Vagina (tissue), 2 donors: ENCODE data around the gene MT1F. TPM values are rescaled to one million over a fixed set of nuclear protein-coding genes. Genes with fewer than 3 reads are reported as not detected.

Source experiments
- DNase-seq, 2 donors: peaks; one replicate each; pipeline ENCODE4 v3.0.0-alpha.2; 2017; ENCODE audit errors: extremely low spot score in 2 of 2
- H3K27ac ChIP-seq: fragments of 200-600 bp; sonication (generic); one replicate; pipeline ENCODE4 v1.5.1; 2019
- H3K27me3 ChIP-seq: fragments of 200-600 bp; sonication (generic); one replicate; pipeline ENCODE4 v1.5.1; 2019
- H3K36me3 ChIP-seq, 2 donors: fragments of 200-600 bp; sonication (generic); one replicate each; pipeline ENCODE4 v1.5.1; 2017 to 2019
- H3K4me1 ChIP-seq: fragments of 200-600 bp; sonication (generic); one replicate; pipeline ENCODE4 v1.5.1; 2019
- H3K4me3 ChIP-seq, 2 donors: fragments of 200-600 bp; sonication (generic); 1 replicate in 1 of 2; 2 replicates in 1 of 2; pipeline ENCODE4 v1.5.1; 2016 to 2019
- H3K9me3 ChIP-seq: fragments of 200-600 bp; sonication (generic); one replicate; pipeline ENCODE4 v1.5.1; 2019
- CTCF ChIP-seq, 3 experiments: fragments of 450-650 bp in 2 of 3; fragments of 200-600 bp in 1 of 3; sonication (generic) in 1 of 3; IDR thresholded peaks; one replicate each; pipeline ENCODE4 v1.5.1; 2017 to 2019; ENCODE audit warnings: antibody characterized with exemption in 3 of 3, mild to moderate bottlenecking in 2 of 3, moderate library complexity in 2 of 3
- POLR2A ChIP-seq, 2 donors: fragments of 450-650 bp; IDR thresholded peaks; one replicate each; pipeline ENCODE4 v1.6.1; 2017; ENCODE audit warnings: antibody characterized with exemption in 2 of 2, mild to moderate bottlenecking in 2 of 2, moderate library complexity in 2 of 2
- POLR2AphosphoS5 ChIP-seq, 2 donors: sonication (generic); formaldehyde crosslinking; IDR thresholded peaks; one replicate each; pipeline ENCODE4 v1.9.0; 2017; ENCODE audit warnings: antibody characterized with exemption in 2 of 2, mild to moderate bottlenecking in 2 of 2, low read depth in 1 of 2; ENCODE audit not compliant: insufficient read depth in 1 of 2
- intact Hi-C: fragments of 100-400 bp; cut with DNase I; formaldehyde crosslinking; loops from one replicate; pipeline ENCODE4 v1.15.1; 2023
- total RNA-seq: library from RNA; depleted of rRNA; stranded (reverse); fragments of >200 nt; gene quantifications from one replicate; pipeline ENCODE4 v1.2.3, GENCODE V29; 2016

The MT1F gene
- total RNA-seq, 1 donor from 2014 or later, result 16.0 TPM

GRCh38 chr16:56625943-56626654, 31.7 kb upstream of the MT1F start:
- intact Hi-C loops, result loop anchor here (2.0 to 5.0 kb wide), 2 partner anchors 15 to 56 kb away; partner anchors contain the start of gene MT1X
- Histone ChIP-seq H3K27ac (peak overlapping the region; percentile 81), H3K9me3 (no peaks in the 10 kb centered on the region), H3K4me1 (peaks cover 17% of the 10 kb centered on the region), H3K4me3 (peak overlapping the region; percentile 49 to 59), H3K36me3 (no peaks in the 10 kb centered on the region), H3K27me3 (no peaks in the 10 kb centered on the region)
- TF ChIP-seq POLR2AphosphoS5 (IDR thresholded peaks at IDR 0.05; ENCODE audit: insufficient read depth in 1 of 2, low read depth in 1 of 2) (peak; percentile 7 to 63), CTCF (IDR thresholded peaks at IDR 0.05) (no peak)
- DNase-seq, result no peak

- Histone ChIP-seq H3K4me3 (peak overlapping the region; percentile 49 to 59), H3K36me3 (no peaks in the 10 kb centered on the region), H3K27ac (peak overlapping the region; percentile 81), H3K9me3 (no peaks in the 10 kb centered on the region), H3K4me1 (peaks cover 17% of the 10 kb centered on the region), H3K27me3 (no peaks in the 10 kb centered on the region)
- intact Hi-C loops, result loop anchor here (5.0 kb wide), 1 partner anchor 56 kb away; the partner anchor contains the start of gene MT1X
- no peak for DNase-seq
- TF ChIP-seq CTCF (IDR thresholded peaks at IDR 0.05) (no peak), POLR2AphosphoS5 (IDR thresholded peaks at IDR 0.05; ENCODE audit: insufficient read depth in 1 of 2, low read depth in 1 of 2) (no peak), POLR2A (IDR thresholded peaks at IDR 0.05) (no peak)
These were observed 31.1 kb upstream of the MT1F start for GRCh38 chr16:56626685-56627084.

GRCh38 chr16:56628486-56629350, 29.0 kb upstream of the MT1F start:
- intact Hi-C loops, result loop anchor here (5.0 kb wide), 1 partner anchor 54 kb away; the partner anchor contains the start of gene MT1X
- TF ChIP-seq POLR2AphosphoS5 (IDR thresholded peaks at IDR 0.05; ENCODE audit: insufficient read depth in 1 of 2, low read depth in 1 of 2) (no peak), CTCF (IDR thresholded peaks at IDR 0.05) (no peak), POLR2A (IDR thresholded peaks at IDR 0.05) (no peak)
- H3K27me3 ChIP-seq, result no peaks in the 10 kb centered on the region
- peak overlapping the region; percentile 45 for H3K27ac ChIP-seq
- no peaks in the 10 kb centered on the region for H3K36me3 ChIP-seq
- no peak for DNase-seq
- no peaks in the 10 kb centered on the region for H3K9me3 ChIP-seq
- peaks cover 30% of the 10 kb centered on the region for H3K4me1 ChIP-seq
- no peak overlapping the region for H3K4me3 ChIP-seq

GRCh38 chr16:56629531-56629930, 28.2 kb upstream of the MT1F start:
- no peak overlapping the region for H3K4me3 ChIP-seq
- no peak for DNase-seq
- intact Hi-C loops, result loop anchor here (5.0 kb wide), 1 partner anchor 53 kb away; the partner anchor contains the start of gene MT1X

More at GRCh38 chr16:56629531-56629930, 28.2 kb upstream of the MT1F start:
- Histone ChIP-seq H3K4me1 (peaks cover 30% of the 10 kb centered on the region), H3K27me3 (no peaks in the 10 kb centered on the region), H3K36me3 (no peaks in the 10 kb centered on the region), H3K9me3 (no peaks in the 10 kb centered on the region), H3K27ac (no peak overlapping the region)
- TF ChIP-seq POLR2A (IDR thresholded peaks at IDR 0.05), result no peak
- no peak for TF ChIP-seq POLR2AphosphoS5 (IDR thresholded peaks at IDR 0.05; ENCODE audit: insufficient read depth in 1 of 2, low read depth in 1 of 2)
- no peak for TF ChIP-seq CTCF (IDR thresholded peaks at IDR 0.05)
